ENCODE measurements around the gene IFRD1.
"Not testable (repeated sequence)": the region's sequence is repeated elsewhere in the genome, so short reads cannot be mapped to it uniquely, and the experiment has no call there.

Gene IFRD1

GRCh38 chr7:112446431-112446830, 3.8 kb upstream of the IFRD1 start:
- no peak for DNase-seq

GRCh38 chr7:112447406-112447805, 2.9 kb upstream of the IFRD1 start:
- DNase-seq, result no peak

- DNase-seq, result no peak
Measured at GRCh38 chr7:112448381-112448780, 1.9 kb upstream of the IFRD1 start.

GRCh38 chr7:112448891-112449290, 1.4 kb upstream of the IFRD1 start:
- DNase-seq, result no peak

GRCh38 chr7:112449353-112449752, 907 bp upstream of the IFRD1 start:
- peak; percentile 21 to 41 for DNase-seq

GRCh38 chr7:112450807-112451761, 824 bp downstream of the IFRD1 start:
- DNase-seq, result peak; percentile 92

- no peak for DNase-seq
Measured at GRCh38 chr7:112452102-112452888, 2.0 kb downstream of the IFRD1 start.

- DNase-seq, result no peak
Measured at GRCh38 chr7:112453505-112454171, 3.4 kb downstream of the IFRD1 start.

- not testable (repeated sequence) for DNase-seq
Measured at GRCh38 chr7:112454191-112454590, 3.9 kb downstream of the IFRD1 start.

GRCh38 chr7:112459645-112460044, 9.4 kb downstream of the IFRD1 start:
- DNase-seq, result no peak

- DNase-seq, result peak in 1 of 2 donors; percentile 38
Measured at GRCh38 chr7:112462236-112462635, 12.0 kb downstream of the IFRD1 start.

GRCh38 chr7:112467867-112468266, 17.6 kb downstream of the IFRD1 start:
- DNase-seq, result no peak

- DNase-seq, result no peak
Measured at GRCh38 chr7:112470194-112470593, 19.9 kb downstream of the IFRD1 start.

GRCh38 chr7:112476390-112477052, 26.3 kb downstream of the IFRD1 start:
- DNase-seq, result no peak

- DNase-seq, result no peak
Measured at GRCh38 chr7:112481121-112481736, 31.0 kb downstream of the IFRD1 start.

- no peak for DNase-seq
Measured at GRCh38 chr7:112481833-112482670, 31.8 kb downstream of the IFRD1 start.

- no peak for DNase-seq
Measured at GRCh38 chr7:112484671-112485167, 34.5 kb downstream of the IFRD1 start.

- no peak for DNase-seq
Measured at GRCh38 chr7:112485766-112486165, 35.5 kb downstream of the IFRD1 start.

GRCh38 chr7:112487457-112488263, 37.4 kb downstream of the IFRD1 start:
- DNase-seq, result no peak

GRCh38 chr7:112488264-112488552, 37.9 kb downstream of the IFRD1 start:
- no peak for DNase-seq

All from CD4-positive, alpha-beta T cell treated with Interleukin-4 for 1 hour (primary cell).